Putamen (tissue), 1 donor: Measurements from ENCODE around the gene GSK3A.

Experiments used
- DNase-seq: peaks from one replicate; pipeline ENCODE4 v3.0.0-alpha.2; 2016; ENCODE audit warnings: low spot score

GSK3A gene

GRCh38 chr19:42225718-42226292 is 16.6 kb downstream of the GSK3A start:
- DNase-seq: no peak

GRCh38 chr19:42224940-42225717 is 17.3 kb downstream of the GSK3A start:
- no peak for DNase-seq

GRCh38 chr19:42220751-42221097 is 21.7 kb downstream of the GSK3A start:
- DNase-seq: no peak

- DNase-seq: peak; percentile 96
These were observed 22.3 kb downstream of the GSK3A start, which contains the start of gene ZNF526 for GRCh38 chr19:42219812-42220750. ZNF526 (plus strand) TSS chr19:42220312; CDS start chr19:42224404, 4,092 bp downstream.

GRCh38 chr19:42217520-42218437 is 24.6 kb downstream of the GSK3A start, which contains the start of gene DEDD2:
DEDD2 (minus strand) TSS chr19:42217677; CDS start chr19:42217007, 670 bp downstream.
- DNase-seq: peak; percentile 94

GRCh38 chr19:42216653-42217519 is 25.5 kb downstream of the GSK3A start:
- no peak for DNase-seq

- no peak for DNase-seq
These were observed 27.5 kb downstream of the GSK3A start for GRCh38 chr19:42214810-42215485.

GRCh38 chr19:42212886-42213285 is 29.5 kb downstream of the GSK3A start:
- DNase-seq: no peak

GRCh38 chr19:42208612-42209011 is 33.8 kb downstream of the GSK3A start:
- no peak for DNase-seq

- DNase-seq: no peak
These were observed 34.6 kb downstream of the GSK3A start for GRCh38 chr19:42207767-42208271.

- no peak for DNase-seq
These were observed 35.3 kb downstream of the GSK3A start for GRCh38 chr19:42206871-42207755.

- DNase-seq: no peak
These were observed 37.7 kb downstream of the GSK3A start for GRCh38 chr19:42204664-42205063.

GRCh38 chr19:42203700-42204099 is 38.7 kb downstream of the GSK3A start:
- DNase-seq: no peak

- no peak for DNase-seq
These were observed 40.0 kb downstream of the GSK3A start for GRCh38 chr19:42202290-42202880.

- no peak for DNase-seq
These were observed 40.7 kb downstream of the GSK3A start for GRCh38 chr19:42201489-42202289.

GRCh38 chr19:42200116-42200715 is 42.2 kb downstream of the GSK3A start:
- no peak for DNase-seq
